ENCODE measurements around the gene POMC. TPM values are rescaled to one million over a fixed set of nuclear protein-coding genes. Genes with fewer than 3 reads are reported as not detected.
"Not testable (repeated sequence)": the region's sequence is repeated elsewhere in the genome, so short reads cannot be mapped to it uniquely, and the experiment has no call there.

The POMC gene
- total RNA-seq, 1 donor, result 2.2 TPM

DNA sequence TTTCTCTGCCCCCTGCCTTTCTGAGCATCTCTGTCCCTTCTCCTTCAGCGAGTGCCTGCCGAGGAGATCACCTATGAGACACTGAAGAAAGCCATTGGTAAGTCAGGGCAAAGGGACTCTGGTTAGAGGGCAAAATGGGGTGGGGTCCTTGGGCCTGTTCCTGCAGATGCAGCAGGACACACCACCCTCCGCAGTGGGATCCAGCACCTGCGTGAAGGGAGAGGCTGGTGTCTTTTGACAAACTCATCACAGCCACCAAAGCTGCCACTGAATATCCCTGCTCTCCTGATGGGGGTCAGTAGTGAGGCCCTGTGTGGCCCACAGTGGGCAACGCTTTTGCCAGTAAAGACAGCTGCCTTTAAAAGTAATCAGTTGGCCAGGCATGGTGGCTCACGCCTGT lies 18.7 kb downstream of the POMC start:
- Histone ChIP-seq H3K4me3 (ENCODE audit: insufficient read depth, low read length) (no peak overlapping the region), H3K9me3 (ENCODE audit: low read depth, low read length) (no peaks in the 10 kb centered on the region), H4K20me1 (ENCODE audit: insufficient read depth, low read length) (no peaks in the 10 kb centered on the region), H3K4me2 (ENCODE audit: insufficient read depth, low read length) (no peak overlapping the region), H3K4me1 (ENCODE audit: insufficient read depth, low read length) (no peaks in the 10 kb centered on the region), H3K27ac (ENCODE audit: low read depth, low read length) (no peak overlapping the region), H3K27me3 (ENCODE audit: insufficient read depth, low read length) (no peaks in the 10 kb centered on the region), H2AFZ (ENCODE audit: low read length) (no peak overlapping the region), H3K36me3 (ENCODE audit: insufficient read depth, low read length) (no peaks in the 10 kb centered on the region), H3K79me2 (ENCODE audit: insufficient read depth, low read length) (no peaks in the 10 kb centered on the region)
- DNase-seq (ENCODE audit: insufficient read length, low spot score, missing footprints), result no peak
- TF ChIP-seq, protein P1, sequence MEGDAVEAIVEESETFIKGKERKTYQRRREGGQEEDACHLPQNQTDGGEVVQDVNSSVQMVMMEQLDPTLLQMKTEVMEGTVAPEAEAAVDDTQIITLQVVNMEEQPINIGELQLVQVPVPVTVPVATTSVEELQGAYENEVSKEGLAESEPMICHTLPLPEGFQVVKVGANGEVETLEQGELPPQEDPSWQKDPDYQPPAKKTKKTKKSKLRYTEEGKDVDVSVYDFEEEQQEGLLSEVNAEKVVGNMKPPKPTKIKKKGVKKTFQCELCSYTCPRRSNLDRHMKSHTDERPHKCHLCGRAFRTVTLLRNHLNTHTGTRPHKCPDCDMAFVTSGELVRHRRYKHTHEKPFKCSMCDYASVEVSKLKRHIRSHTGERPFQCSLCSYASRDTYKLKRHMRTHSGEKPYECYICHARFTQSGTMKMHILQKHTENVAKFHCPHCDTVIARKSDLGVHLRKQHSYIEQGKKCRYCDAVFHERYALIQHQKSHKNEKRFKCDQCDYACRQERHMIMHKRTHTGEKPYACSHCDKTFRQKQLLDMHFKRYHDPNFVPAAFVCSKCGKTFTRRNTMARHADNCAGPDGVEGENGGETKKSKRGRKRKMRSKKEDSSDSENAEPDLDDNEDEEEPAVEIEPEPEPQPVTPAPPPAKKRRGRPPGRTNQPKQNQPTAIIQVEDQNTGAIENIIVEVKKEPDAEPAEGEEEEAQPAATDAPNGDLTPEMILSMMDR (IDR thresholded peaks at IDR 0.05; ENCODE audit: extremely low read depth, low read depth, low read length), result no peak

DNA sequence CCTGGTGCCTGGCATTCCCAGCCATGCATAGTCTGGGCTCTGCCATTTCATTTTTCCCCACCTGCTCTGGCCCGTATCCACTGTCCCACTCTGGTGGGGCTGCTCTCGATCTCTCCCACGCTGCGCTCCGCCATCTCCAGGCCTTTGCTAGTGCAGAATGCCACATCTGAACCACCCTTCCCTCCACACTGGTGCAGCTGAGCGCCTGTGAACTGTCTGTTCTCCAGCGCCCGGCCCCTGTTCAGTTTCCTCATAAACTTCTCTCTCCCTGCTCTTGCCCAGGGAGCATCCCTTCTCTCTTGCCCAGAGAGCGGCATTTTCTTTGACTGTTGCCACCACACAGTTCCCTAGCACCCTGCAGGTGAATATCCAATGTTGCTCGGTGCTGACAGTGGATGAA lies 21.5 kb downstream of the POMC start:
- H3K9me3 ChIP-seq (ENCODE audit: low read depth, low read length), result no peaks in the 10 kb centered on the region
- no peaks in the 10 kb centered on the region for H3K36me3 ChIP-seq (ENCODE audit: insufficient read depth, low read length)
- TF ChIP-seq, protein P1 (IDR thresholded peaks at IDR 0.05; ENCODE audit: extremely low read depth, low read depth, low read length), result no peak
- no peak overlapping the region for H3K4me3 ChIP-seq (ENCODE audit: insufficient read depth, low read length)
- DNase-seq (ENCODE audit: insufficient read length, low spot score, missing footprints), result no peak
- no peaks in the 10 kb centered on the region for H4K20me1 ChIP-seq (ENCODE audit: insufficient read depth, low read length)
- H3K79me2 ChIP-seq (ENCODE audit: insufficient read depth, low read length), result no peaks in the 10 kb centered on the region
- no peak overlapping the region for H3K27ac ChIP-seq (ENCODE audit: low read depth, low read length)
- H3K27me3 ChIP-seq (ENCODE audit: insufficient read depth, low read length), result no peaks in the 10 kb centered on the region
- no peak overlapping the region for H3K4me2 ChIP-seq (ENCODE audit: insufficient read depth, low read length)
- no peak overlapping the region for H2AFZ ChIP-seq (ENCODE audit: low read length)
- no peaks in the 10 kb centered on the region for H3K4me1 ChIP-seq (ENCODE audit: insufficient read depth, low read length)

- H3K4me1 ChIP-seq (ENCODE audit: insufficient read depth, low read length), result no peaks in the 10 kb centered on the region
- no peaks in the 10 kb centered on the region for H3K27me3 ChIP-seq (ENCODE audit: insufficient read depth, low read length)
- H3K36me3 ChIP-seq (ENCODE audit: insufficient read depth, low read length), result no peaks in the 10 kb centered on the region
- no peaks in the 10 kb centered on the region for H3K79me2 ChIP-seq (ENCODE audit: insufficient read depth, low read length)
- no peaks in the 10 kb centered on the region for H3K9me3 ChIP-seq (ENCODE audit: low read depth, low read length)
- TF ChIP-seq, protein P1 (IDR thresholded peaks at IDR 0.05; ENCODE audit: extremely low read depth, low read depth, low read length), result no peak
- H3K4me2 ChIP-seq (ENCODE audit: insufficient read depth, low read length), result no peak overlapping the region
- no peaks in the 10 kb centered on the region for H4K20me1 ChIP-seq (ENCODE audit: insufficient read depth, low read length)
- H3K27ac ChIP-seq (ENCODE audit: low read depth, low read length), result no peak overlapping the region
- H2AFZ ChIP-seq (ENCODE audit: low read length), result no peak overlapping the region
- DNase-seq (ENCODE audit: insufficient read length, low spot score, missing footprints), result no peak
- no peak overlapping the region for H3K4me3 ChIP-seq (ENCODE audit: insufficient read depth, low read length)
Observed at GRCh38 chr2:25145803-25146202, 22.6 kb downstream of the POMC start.

- no peaks in the 10 kb centered on the region for H3K36me3 ChIP-seq (ENCODE audit: insufficient read depth, low read length)
- H2AFZ ChIP-seq (ENCODE audit: low read length), result no peak overlapping the region
- no peaks in the 10 kb centered on the region for H3K9me3 ChIP-seq (ENCODE audit: low read depth, low read length)
- H3K4me3 ChIP-seq (ENCODE audit: insufficient read depth, low read length), result no peak overlapping the region
- no peaks in the 10 kb centered on the region for H3K27me3 ChIP-seq (ENCODE audit: insufficient read depth, low read length)
- no peaks in the 10 kb centered on the region for H3K79me2 ChIP-seq (ENCODE audit: insufficient read depth, low read length)
- no peak for DNase-seq (ENCODE audit: insufficient read length, low spot score, missing footprints)
- no peak overlapping the region for H3K4me2 ChIP-seq (ENCODE audit: insufficient read depth, low read length)
- no peak overlapping the region for H3K27ac ChIP-seq (ENCODE audit: low read depth, low read length)
- no peaks in the 10 kb centered on the region for H3K4me1 ChIP-seq (ENCODE audit: insufficient read depth, low read length)
- H4K20me1 ChIP-seq (ENCODE audit: insufficient read depth, low read length), result no peaks in the 10 kb centered on the region
- TF ChIP-seq, protein P1 (IDR thresholded peaks at IDR 0.05; ENCODE audit: extremely low read depth, low read depth, low read length), result no peak
Observed at GRCh38 chr2:25141120-25141519, 27.3 kb downstream of the POMC start.

DNA sequence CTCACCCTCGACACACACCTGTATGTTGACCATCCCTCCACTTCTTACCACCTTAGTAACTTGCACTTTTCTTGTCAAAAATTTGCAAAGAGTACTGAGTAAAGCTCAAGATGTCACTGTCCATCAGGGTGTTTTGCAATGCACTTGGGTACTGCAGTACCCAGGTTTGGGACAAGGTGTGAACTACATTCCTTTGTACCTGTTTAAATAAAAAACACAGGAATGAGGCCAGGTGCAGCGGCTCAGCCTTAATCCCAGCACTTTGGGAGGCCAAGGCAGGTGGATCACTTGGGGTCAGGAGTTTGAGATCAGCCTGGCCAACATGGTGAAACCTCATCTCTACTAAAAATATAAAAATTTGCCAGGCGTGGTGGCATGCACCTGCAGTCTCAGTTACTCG lies 27.8 kb downstream of the POMC start:
- H4K20me1 ChIP-seq (ENCODE audit: insufficient read depth, low read length); H3K9me3 ChIP-seq (ENCODE audit: low read depth, low read length); H3K4me1 ChIP-seq (ENCODE audit: insufficient read depth, low read length); DNase-seq (ENCODE audit: insufficient read length, low spot score, missing footprints); H3K27me3 ChIP-seq (ENCODE audit: insufficient read depth, low read length); H2AFZ ChIP-seq (ENCODE audit: low read length); H3K79me2 ChIP-seq (ENCODE audit: insufficient read depth, low read length); H3K4me3 ChIP-seq (ENCODE audit: insufficient read depth, low read length); H3K27ac ChIP-seq (ENCODE audit: low read depth, low read length); H3K4me2 ChIP-seq (ENCODE audit: insufficient read depth, low read length); H3K36me3 ChIP-seq (ENCODE audit: insufficient read depth, low read length): not testable (repeated sequence)
